ENCODE measurements around the gene ESPNL. TPM values are rescaled to one million over a fixed set of nuclear protein-coding genes. Genes with fewer than 3 reads are reported as not detected.
"Not testable (repeated sequence)": the region's sequence is repeated elsewhere in the genome, so short reads cannot be mapped to it uniquely, and the experiment has no call there.

The ESPNL gene
- total RNA-seq, 1 donor from 2014 or later: 0.85 TPM

GRCh38 chr2:238169708-238170251 lies 69.6 kb downstream of the ESPNL start:
- DNase-seq (ENCODE audit: low read depth): peak; percentile 97

DNA sequence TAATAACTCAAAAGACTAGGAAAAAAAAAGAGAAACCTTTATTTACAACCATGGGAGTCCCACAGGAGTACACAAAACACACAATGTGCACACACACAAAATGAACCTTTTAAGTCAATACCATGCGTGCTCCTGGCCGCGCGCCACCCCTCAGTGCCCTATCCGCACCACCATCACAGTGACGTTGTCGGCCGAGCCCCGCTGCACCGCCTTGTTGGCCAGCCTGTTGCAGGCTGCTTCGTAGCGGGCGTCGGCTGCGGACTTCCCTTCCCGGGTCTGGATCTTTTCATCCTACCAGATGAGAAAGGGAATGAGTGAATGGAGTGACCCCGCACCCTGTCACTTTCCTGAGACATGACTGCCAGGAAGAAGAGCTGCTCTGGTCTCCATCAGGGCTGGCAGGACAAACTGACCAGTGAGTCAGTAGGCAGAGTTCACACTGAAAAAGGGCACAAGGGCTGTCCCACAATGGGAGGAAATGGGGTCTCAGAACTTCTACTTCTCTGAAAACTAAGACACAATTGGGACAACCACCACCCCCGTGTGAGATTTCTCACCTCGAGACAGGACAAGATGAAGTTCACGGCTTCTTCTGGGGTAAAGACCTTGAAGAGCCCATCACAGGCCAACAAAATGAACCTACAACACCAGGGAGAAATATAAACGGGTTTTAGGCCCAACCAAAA lies 70.4 kb downstream of the ESPNL start:
- DNase-seq (ENCODE audit: low read depth): no peak

DNA sequence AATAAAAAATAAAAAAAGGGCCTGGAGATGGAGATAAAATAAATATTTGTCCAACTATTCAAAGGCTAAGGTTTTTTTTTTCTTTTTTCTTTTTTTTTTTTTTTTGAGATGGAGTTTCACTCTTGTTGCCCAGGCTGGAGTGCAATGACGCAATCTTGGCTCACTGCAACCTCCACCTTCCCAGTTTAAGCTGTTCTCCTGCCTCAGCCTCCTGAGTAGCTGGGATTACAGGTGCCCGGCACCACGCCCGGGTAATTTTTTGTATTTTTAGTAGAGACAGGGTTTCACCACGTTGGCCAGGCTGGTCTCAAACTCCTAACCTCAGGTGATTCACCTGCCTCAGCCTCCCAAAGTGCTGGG lies 70.9 kb downstream of the ESPNL start:
- not testable (repeated sequence) for DNase-seq (ENCODE audit: low read depth)

DNA sequence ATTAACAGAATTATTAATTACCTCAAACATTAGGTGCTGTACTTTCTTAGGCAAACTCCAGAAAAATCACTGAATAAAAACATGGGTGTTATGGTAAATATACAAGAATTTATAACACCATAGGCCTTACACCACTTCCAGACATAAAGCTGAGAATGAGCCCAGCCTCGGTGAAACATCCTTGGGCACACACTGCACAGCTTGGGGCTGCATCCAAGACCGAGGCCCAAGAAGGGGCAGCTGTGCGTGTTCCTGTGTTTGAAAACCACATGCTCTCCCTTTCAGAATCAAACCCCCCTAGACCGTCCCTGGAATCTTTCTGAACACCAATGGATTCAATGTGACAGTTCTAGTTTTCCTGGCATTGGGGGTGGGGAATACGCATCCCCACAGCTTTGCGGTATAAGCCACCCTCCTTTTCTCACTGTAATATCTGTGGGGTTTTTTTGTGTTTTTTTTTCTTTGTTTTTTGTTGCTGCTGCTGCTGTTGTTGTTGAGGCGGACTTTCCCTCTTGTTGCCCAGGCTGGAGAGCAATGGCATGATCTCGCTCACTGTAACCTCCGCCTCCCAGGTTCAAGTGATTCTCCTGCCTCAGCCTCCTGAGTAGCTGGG lies 71.5 kb downstream of the ESPNL start:
- no peak for DNase-seq (ENCODE audit: low read depth)

- DNase-seq (ENCODE audit: low read depth): no peak
Observed at GRCh38 chr2:238172439-238172838, 72.3 kb downstream of the ESPNL start.

DNA sequence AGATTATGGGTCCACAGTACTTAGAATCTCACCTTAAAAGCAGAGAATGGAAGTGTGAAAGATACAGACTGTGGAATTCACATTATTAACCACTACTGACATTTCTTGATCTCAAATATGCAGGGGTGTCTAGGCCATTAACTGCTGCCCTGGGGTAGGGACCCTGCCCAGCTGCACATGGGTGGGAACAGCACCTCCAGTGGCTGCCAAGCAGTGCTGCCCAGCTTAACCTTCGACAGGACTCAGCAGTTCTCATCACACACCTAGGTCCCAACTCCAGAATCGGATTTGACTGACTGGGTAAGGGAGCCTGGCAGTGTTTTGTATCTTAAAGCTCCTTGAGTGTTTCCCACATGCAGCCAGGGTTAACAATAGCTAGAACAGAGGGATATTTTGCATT lies 73.6 kb downstream of the ESPNL start:
- no peak for DNase-seq (ENCODE audit: low read depth)

DNA sequence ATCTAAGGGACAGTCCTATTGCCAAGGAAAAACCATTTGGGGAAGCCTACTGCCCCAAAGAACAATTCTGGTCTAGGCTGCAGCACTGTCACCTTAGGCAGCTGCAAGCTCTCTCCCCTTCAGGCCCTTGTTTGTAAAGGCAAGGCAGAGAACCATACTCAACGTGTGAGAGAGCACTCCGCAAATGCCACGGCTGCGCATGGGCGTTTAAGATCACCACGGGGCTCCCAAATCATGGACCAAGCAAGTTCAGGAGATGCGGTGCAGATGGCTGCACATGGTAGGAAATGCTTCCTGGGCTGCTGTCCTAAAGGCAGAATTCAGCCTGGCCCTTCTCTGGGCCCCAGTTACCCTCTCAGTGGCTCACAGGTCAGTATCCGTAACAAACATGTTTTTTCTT lies 74.2 kb downstream of the ESPNL start:
- no peak for DNase-seq (ENCODE audit: low read depth)

GRCh38 chr2:238174701-238175100 lies 74.6 kb downstream of the ESPNL start:
- no peak for DNase-seq (ENCODE audit: low read depth)

DNA sequence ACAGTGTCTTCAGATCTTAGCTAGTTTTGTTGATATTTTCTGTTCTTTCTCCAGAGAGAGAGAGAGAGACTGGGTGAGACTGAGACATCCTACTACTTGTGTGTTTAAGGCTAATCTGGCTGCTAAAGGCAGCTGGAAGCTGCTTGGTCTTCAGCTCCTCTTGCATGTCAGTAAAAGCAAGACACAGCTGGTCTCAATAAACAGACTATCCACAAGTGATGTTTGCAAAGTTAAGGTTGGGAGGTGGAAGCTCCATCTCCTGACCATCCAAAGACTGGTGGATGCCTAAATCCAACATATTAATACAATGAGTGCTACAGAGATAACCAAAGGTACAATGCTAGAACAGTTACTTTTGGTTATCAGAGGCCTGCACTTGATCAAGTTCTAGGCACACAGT lies 76.5 kb downstream of the ESPNL start:
- DNase-seq (ENCODE audit: low read depth): no peak

GRCh38 chr2:238180554-238180953 lies 80.4 kb downstream of the ESPNL start:
- no peak for DNase-seq (ENCODE audit: low read depth)

DNA sequence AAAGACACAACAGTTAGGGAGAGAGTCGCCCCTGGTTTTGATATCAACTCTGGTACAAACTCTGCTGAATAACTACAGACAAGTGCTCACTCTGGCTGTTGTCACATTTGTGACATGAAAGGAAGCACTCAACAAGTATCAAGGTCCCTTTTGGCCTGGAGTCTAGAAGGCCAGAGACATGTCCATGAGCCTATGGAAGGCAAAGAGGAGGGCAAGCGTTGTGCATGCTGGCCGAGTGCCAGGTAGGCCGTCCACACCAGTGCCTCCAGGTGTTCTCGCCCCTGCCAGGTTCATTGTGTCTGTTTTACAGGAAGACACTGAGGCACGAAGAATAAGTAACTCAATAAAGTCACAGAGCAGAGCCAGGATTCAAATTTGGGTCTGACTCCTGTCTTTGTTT lies 82.2 kb downstream of the ESPNL start:
- DNase-seq (ENCODE audit: low read depth): no peak

Other genes with a start within 250 kb of the ESPNL start
- 0.50 and 2.6 TPM in 2 replicates for gene RAMP1, start 240.7 kb upstream of the ESPNL start, total RNA-seq
- gene UBE2F, start 133.3 kb upstream of the ESPNL start, total RNA-seq: 56.0 and 61.1 TPM in 2 replicates
- gene SCLY, start 39.3 kb upstream of the ESPNL start, total RNA-seq: 18.2 and 18.6 TPM in 2 replicates
- gene KLHL30, start 38.3 kb downstream of the ESPNL start, total RNA-seq: 0.40 and 0.87 TPM in 2 replicates
- gene ERFE, start 58.6 kb downstream of the ESPNL start, total RNA-seq: 10.4 and 13.9 TPM in 2 replicates
- gene ILKAP, start 103.4 kb downstream of the ESPNL start, total RNA-seq: 11.8 and 20.7 TPM in 2 replicates
- gene HES6, start 139.7 kb downstream of the ESPNL start, total RNA-seq: 2.4 and 15.6 TPM in 2 replicates
- gene PER2, start 188.3 kb downstream of the ESPNL start, total RNA-seq: 1.0 and 3.7 TPM in 2 replicates
- gene TRAF3IP1, start 220.2 kb downstream of the ESPNL start, total RNA-seq: 6.4 and 25.3 TPM in 2 replicates

Data from renal cortical epithelial cell (primary cell).